ENCODE measurements around the gene PIEZO2.

DNA sequence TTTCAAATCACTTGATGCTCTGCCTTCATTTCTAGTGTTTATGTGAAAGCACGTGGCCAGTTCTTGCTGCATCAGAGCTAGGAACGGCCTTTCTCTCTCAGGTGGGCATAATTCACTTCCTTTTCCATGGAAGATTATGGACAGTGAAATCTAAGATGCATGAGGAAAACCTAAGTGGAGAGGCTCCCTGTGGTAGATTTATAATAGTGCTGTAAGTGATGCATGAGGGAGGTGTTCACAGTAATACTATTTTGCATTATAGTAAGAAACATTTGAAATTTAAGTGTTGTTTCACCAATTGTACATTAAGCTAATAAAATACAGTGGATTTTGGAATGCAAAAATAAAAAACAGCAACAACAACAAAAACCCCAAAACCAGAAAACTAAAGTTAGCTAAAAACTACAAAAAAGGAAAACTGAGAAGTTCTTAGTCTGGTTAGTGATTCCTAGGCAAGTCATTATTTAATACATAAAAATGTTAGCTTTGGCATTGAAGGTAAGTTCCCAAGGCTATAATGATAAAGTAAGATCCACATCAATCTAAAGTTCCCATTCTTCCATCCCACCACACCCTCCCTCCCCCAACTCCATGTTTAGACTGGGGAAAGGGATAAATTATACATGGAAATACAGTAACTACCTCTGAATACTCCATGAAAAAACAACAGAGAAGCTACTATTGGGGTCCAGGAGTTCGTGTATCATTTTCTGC, 469.7 kb downstream of the PIEZO2 start:
- TF ChIP-seq, protein P1, sequence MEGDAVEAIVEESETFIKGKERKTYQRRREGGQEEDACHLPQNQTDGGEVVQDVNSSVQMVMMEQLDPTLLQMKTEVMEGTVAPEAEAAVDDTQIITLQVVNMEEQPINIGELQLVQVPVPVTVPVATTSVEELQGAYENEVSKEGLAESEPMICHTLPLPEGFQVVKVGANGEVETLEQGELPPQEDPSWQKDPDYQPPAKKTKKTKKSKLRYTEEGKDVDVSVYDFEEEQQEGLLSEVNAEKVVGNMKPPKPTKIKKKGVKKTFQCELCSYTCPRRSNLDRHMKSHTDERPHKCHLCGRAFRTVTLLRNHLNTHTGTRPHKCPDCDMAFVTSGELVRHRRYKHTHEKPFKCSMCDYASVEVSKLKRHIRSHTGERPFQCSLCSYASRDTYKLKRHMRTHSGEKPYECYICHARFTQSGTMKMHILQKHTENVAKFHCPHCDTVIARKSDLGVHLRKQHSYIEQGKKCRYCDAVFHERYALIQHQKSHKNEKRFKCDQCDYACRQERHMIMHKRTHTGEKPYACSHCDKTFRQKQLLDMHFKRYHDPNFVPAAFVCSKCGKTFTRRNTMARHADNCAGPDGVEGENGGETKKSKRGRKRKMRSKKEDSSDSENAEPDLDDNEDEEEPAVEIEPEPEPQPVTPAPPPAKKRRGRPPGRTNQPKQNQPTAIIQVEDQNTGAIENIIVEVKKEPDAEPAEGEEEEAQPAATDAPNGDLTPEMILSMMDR (conservative IDR thresholded peaks at IDR 0.05; ENCODE audit: low read depth, low read length) = no peak
- no peak for TF ChIP-seq EZH2 (IDR thresholded peaks at IDR 0.05; ENCODE audit: borderline replicate concordance, low read depth, low read length, poor library complexity, severe bottlenecking)
